Ishikawa (cell line): ENCODE measurements around the gene CFL1.

Experiments used
- CEBPB ChIP-seq: IDR thresholded peaks from 2 replicates; pipeline ENCODE4 v1.6.1; 2012
- CREB1 ChIP-seq: IDR thresholded peaks from 2 replicates; pipeline ENCODE4 v1.6.1; 2012; ENCODE audit warnings: low read depth
- EGR1 ChIP-seq: IDR thresholded peaks from 2 replicates; pipeline ENCODE4 v1.6.1; 2012
- EP300 ChIP-seq: IDR thresholded peaks from 2 replicates; pipeline ENCODE4 v1.6.1; 2012; ENCODE audit warnings: borderline replicate concordance
- FOXM1 ChIP-seq: IDR thresholded peaks from 2 replicates; pipeline ENCODE4 v1.6.1; 2012; ENCODE audit warnings: low read depth, borderline replicate concordance
- NFIC ChIP-seq: IDR thresholded peaks from 2 replicates; pipeline ENCODE4 v1.6.1; 2012
- RAD21 ChIP-seq: IDR thresholded peaks from 2 replicates; pipeline ENCODE4 v1.6.1; 2012; ENCODE audit warnings: low read depth
- TAF1 ChIP-seq: IDR thresholded peaks from 2 replicates; pipeline ENCODE4 v1.6.1; 2012; ENCODE audit warnings: low read depth, mild to moderate bottlenecking
- TCF12 ChIP-seq: IDR thresholded peaks from 2 replicates; pipeline ENCODE4 v1.6.1; 2012; ENCODE audit warnings: low read depth
- TEAD4 ChIP-seq: IDR thresholded peaks from 2 replicates; pipeline ENCODE4 v1.6.1; 2012
- USF1 ChIP-seq: IDR thresholded peaks from 2 replicates; pipeline ENCODE4 v1.6.1; 2012
- YY1 ChIP-seq: IDR thresholded peaks from 2 replicates; pipeline ENCODE4 v1.6.1; 2012; ENCODE audit warnings: low read depth
- ZBTB7A ChIP-seq: IDR thresholded peaks from 2 replicates; pipeline ENCODE4 v1.6.1; 2012; ENCODE audit warnings: low read depth
- TF ChIP-seq, protein P1 (sequence below): IDR thresholded peaks from 2 replicates; pipeline ENCODE4 v1.6.1; 2012; ENCODE audit warnings: low read depth, mild to moderate bottlenecking
- TF ChIP-seq, protein P2 (sequence below): IDR thresholded peaks from 2 replicates; pipeline ENCODE4 v1.6.1; 2012

Gene CFL1

GRCh38 chr11:65882120-65883057 is 24.4 kb upstream of the CFL1 start:
- TF ChIP-seq CREB1 (no peak), EP300 (no peak), CEBPB (no peak), RAD21 (no peak), TAF1 (no peak)
- TF ChIP-seq, protein P1, sequence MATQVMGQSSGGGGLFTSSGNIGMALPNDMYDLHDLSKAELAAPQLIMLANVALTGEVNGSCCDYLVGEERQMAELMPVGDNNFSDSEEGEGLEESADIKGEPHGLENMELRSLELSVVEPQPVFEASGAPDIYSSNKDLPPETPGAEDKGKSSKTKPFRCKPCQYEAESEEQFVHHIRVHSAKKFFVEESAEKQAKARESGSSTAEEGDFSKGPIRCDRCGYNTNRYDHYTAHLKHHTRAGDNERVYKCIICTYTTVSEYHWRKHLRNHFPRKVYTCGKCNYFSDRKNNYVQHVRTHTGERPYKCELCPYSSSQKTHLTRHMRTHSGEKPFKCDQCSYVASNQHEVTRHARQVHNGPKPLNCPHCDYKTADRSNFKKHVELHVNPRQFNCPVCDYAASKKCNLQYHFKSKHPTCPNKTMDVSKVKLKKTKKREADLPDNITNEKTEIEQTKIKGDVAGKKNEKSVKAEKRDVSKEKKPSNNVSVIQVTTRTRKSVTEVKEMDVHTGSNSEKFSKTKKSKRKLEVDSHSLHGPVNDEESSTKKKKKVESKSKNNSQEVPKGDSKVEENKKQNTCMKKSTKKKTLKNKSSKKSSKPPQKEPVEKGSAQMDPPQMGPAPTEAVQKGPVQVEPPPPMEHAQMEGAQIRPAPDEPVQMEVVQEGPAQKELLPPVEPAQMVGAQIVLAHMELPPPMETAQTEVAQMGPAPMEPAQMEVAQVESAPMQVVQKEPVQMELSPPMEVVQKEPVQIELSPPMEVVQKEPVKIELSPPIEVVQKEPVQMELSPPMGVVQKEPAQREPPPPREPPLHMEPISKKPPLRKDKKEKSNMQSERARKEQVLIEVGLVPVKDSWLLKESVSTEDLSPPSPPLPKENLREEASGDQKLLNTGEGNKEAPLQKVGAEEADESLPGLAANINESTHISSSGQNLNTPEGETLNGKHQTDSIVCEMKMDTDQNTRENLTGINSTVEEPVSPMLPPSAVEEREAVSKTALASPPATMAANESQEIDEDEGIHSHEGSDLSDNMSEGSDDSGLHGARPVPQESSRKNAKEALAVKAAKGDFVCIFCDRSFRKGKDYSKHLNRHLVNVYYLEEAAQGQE = no peak

GRCh38 chr11:65880844-65881421 is 23.0 kb upstream of the CFL1 start:
- TF ChIP-seq, protein P2, sequence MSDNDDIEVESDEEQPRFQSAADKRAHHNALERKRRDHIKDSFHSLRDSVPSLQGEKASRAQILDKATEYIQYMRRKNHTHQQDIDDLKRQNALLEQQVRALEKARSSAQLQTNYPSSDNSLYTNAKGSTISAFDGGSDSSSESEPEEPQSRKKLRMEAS = no peak
- TF ChIP-seq ZBTB7A = no peak
- TF ChIP-seq, protein P1 = no peak
- no peak for TF ChIP-seq USF1
- TF ChIP-seq RAD21 = no peak
- no peak for TF ChIP-seq TCF12
- no peak for TF ChIP-seq EGR1
- TF ChIP-seq CREB1 = no peak
- TF ChIP-seq TEAD4 = no peak
- no peak for TF ChIP-seq YY1
- no peak for TF ChIP-seq FOXM1
- no peak for TF ChIP-seq EP300
- TF ChIP-seq TAF1 = no peak
- no peak for TF ChIP-seq CEBPB
- no peak for TF ChIP-seq NFIC

DNA sequence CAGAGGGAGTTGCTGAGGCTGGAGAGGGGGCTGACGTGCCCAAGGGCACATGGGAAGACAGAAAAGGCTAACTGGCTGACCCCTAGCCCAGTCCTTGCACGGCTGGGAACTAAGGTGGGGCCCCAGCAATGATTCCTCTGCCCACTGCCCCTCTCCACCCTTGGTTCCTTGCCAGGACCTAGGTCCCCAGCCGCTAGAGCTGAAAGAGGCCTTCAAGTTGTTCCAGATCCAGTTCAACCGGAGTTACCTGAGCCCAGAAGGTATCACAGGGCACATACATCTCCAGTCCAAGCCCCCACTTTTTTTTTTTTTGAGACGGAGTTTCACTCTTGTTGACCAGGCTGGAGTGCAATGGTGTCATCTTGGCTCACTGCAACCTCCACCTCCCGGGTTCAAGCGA is 22.0 kb upstream of the CFL1 start:
- TF ChIP-seq NFIC (no peak), CREB1 (no peak), TCF12 (no peak), YY1 (no peak), FOXM1 (no peak)

DNA sequence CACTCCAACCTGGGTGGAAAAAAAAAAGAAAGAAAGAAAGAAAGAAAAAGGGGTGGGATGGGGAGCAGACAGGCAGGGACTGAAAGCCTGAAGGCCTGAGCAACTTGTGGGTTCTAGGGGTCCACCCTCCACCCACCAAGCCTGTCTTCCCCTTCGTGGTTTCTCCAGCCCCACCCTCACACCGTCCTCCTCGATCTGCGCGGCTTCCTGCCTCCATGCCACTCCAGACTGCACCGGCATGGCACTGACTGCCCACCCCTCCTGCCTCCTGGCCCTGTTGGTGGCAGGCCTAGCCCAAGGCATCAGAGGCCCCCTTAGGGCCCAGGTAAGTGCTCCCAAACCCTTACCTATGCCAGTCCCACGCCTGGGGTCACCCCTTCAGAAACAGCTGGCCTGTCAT is 21.6 kb upstream of the CFL1 start, which contains the start of gene CTSW:
TSS of gene CTSW (plus strand) at position 221 of the 400 bp plus-strand sequence. CDS start at position 239, 18 bp downstream.
- TF ChIP-seq TCF12 (no peak), TAF1 (no peak), ZBTB7A (no peak), NFIC (no peak), RAD21 (no peak), CREB1 (no peak), USF1 (no peak), FOXM1 (no peak), EP300 (no peak), TEAD4 (no peak), YY1 (no peak), CEBPB (no peak), EGR1 (no peak)
- TF ChIP-seq, protein P2 = no peak
- TF ChIP-seq, protein P1 = no peak
